Measurements from ENCODE around the gene HNRNPUL1.
"Not testable (repeated sequence)": the region's sequence is repeated elsewhere in the genome, so short reads cannot be mapped to it uniquely, and the experiment has no call there.

The HNRNPUL1 gene

DNA sequence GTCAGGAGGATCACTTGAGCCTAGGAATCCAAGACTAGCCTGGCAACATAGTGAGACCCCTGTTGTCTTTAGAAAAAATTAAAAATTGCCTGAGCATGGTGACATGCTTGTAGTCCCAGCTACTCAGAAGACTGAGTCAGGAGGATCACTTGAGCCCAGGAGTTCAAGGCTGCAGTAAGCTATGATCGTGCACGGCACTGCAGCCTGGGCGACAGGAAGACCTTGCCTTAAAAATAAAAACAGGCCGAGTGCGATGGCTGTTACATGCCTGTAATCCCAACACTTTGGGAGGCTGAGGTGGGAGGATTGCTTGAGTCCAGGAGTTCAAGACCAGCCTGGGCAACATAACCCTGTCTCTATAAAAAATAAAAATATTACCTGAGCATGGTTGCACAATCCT lies 5.4 kb downstream of the HNRNPUL1 start:
- no peak for DNase-seq (ENCODE audit: low read depth)
- in situ Hi-C loops (cut with HindIII; ENCODE audit: low sequenced_read_pairs) = no loop called here
- no peak overlapping the region for H3K4me3 ChIP-seq (ENCODE audit: low read depth, low read length)
- TF ChIP-seq, protein P1, sequence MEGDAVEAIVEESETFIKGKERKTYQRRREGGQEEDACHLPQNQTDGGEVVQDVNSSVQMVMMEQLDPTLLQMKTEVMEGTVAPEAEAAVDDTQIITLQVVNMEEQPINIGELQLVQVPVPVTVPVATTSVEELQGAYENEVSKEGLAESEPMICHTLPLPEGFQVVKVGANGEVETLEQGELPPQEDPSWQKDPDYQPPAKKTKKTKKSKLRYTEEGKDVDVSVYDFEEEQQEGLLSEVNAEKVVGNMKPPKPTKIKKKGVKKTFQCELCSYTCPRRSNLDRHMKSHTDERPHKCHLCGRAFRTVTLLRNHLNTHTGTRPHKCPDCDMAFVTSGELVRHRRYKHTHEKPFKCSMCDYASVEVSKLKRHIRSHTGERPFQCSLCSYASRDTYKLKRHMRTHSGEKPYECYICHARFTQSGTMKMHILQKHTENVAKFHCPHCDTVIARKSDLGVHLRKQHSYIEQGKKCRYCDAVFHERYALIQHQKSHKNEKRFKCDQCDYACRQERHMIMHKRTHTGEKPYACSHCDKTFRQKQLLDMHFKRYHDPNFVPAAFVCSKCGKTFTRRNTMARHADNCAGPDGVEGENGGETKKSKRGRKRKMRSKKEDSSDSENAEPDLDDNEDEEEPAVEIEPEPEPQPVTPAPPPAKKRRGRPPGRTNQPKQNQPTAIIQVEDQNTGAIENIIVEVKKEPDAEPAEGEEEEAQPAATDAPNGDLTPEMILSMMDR (IDR thresholded peaks at IDR 0.05; ENCODE audit: low read depth, low read length, missing control alignments) = no peak

DNA sequence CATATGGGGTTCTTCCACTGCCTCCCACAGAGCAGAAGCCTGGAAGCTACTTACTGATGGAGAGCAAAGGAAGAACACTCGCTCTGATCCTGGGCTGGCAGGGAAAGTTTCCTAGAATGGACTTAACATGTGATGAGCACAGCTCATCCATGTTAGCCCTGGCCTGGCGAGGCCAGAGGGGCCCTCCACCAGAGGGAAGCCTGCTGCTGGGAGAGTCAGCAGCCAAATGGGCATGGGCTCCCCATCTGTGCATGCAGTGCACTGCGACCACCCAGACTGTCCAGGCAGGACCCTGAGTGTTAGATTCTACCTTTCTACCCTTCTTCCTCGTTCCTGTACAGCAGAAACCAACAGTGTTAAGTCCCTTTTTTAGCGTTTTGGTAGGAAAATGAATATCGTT lies 8.9 kb downstream of the HNRNPUL1 start:
- in situ Hi-C loops (cut with HindIII; ENCODE audit: low sequenced_read_pairs) = no loop called here
- no peak overlapping the region for H3K4me3 ChIP-seq (ENCODE audit: low read depth, low read length)
- DNase-seq (ENCODE audit: low read depth) = no peak
- TF ChIP-seq, protein P1 (IDR thresholded peaks at IDR 0.05; ENCODE audit: low read depth, low read length, missing control alignments) = no peak

DNA sequence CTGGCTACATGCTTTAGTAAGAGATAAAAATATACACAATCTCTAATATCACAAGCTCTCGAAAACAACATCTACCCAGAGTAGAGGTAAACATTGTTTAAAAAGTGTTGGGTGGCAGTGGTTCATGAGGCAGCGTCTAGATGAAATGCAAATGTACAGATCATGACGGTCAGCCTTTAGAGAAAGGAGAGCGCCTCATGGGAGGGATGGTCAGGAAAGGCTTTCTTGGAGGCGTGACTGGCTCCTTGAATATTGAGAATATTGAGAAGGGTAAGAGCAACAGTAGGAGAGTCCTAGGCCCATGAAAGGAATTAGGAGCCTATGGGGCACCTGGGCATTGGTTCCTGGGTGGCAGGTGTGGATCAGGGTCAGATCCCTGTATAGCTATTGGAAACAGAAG lies 10.6 kb downstream of the HNRNPUL1 start:
- H3K4me3 ChIP-seq (ENCODE audit: low read depth, low read length) = no peak overlapping the region
- TF ChIP-seq, protein P1 (IDR thresholded peaks at IDR 0.05; ENCODE audit: low read depth, low read length, missing control alignments) = no peak
- DNase-seq (ENCODE audit: low read depth) = no peak
- in situ Hi-C loops (cut with HindIII; ENCODE audit: low sequenced_read_pairs) = no loop called here

DNA sequence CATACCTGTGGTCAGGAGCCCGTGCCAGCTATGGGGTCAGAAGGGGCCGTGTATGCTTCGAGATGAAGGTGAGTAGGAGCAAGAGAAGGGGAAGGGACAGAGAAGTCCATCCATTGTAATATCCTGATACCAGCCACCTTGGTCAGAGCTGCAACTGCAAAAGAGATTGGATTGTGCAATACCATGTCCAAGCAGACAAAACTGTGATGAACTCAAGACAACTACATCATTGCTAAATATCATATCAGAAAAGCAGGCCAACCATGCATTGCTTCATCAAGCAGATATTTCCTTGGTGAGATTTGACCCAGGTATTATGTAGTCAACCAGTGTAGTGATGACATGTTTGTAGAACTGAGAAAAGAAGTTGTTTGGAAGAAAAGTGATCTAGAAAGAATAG lies 12.1 kb downstream of the HNRNPUL1 start:
- no peak for DNase-seq (ENCODE audit: low read depth)
- TF ChIP-seq, protein P1 (IDR thresholded peaks at IDR 0.05; ENCODE audit: low read depth, low read length, missing control alignments) = no peak
- no peak overlapping the region for H3K4me3 ChIP-seq (ENCODE audit: low read depth, low read length)
- in situ Hi-C loops (cut with HindIII; ENCODE audit: low sequenced_read_pairs) = no loop called here

DNA sequence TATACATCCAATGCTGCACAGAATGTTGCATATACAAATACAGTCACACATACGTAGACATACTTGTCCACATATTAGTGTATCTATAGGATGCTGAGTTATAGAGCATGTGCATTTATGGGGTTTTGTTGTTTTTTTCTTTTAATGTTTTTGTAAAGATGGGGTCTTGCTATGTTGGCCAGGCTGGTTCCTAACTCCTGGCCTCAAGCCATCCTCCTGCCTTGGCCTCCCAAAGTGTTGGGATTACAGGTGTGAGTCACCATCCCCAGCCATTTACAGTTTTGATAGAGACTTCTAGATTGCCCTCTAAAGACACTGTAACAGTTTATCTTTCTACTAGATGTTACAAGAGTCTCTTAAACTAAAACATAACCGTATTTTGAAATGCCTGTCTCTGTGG lies 14.3 kb downstream of the HNRNPUL1 start:
- in situ Hi-C loops (cut with HindIII; ENCODE audit: low sequenced_read_pairs) = no loop called here
- no peak for DNase-seq (ENCODE audit: low read depth)
- no peak overlapping the region for H3K4me3 ChIP-seq (ENCODE audit: low read depth, low read length)
- TF ChIP-seq, protein P1 (IDR thresholded peaks at IDR 0.05; ENCODE audit: low read depth, low read length, missing control alignments) = no peak

DNA sequence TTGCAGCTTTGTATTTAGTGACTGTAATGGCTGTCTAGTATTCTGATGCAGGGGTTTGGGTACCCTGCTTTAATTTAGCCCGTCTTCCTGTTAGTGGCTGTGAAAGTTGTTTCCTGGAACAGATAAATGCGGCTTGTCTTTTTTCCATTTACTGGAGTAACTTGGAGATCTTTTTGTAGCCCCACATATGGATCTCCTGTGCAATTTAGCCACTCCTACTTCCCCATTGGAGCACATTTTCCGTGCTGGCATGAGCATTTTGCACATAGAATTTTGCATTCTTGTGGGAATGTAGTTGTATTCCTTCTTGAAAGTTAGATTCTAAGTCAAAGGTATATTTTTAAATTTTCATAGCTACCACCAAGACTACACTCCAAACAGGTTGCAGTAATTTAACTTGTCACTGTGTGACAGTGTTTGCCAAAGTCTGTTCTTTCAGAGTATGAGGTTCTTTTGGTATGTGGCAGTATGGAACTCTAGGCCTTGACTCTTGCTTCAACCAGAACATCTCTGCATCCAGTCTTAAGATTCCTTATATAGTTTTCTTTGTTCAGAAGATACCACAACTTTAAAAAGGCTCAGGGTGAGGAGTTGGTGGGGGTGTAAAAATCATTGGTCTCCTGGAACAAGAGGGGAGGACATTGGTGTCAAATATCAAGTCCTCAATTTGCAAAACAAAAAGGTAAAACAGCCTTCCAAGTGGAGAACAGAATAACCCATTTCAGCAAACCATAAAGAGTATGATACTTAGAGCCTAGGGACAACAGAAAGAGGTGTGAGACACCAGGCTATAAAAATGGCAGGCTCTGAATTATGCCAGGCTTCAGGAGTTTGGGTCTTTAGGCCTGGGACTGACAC lies 24.7 kb downstream of the HNRNPUL1 start:
- H3K4me3 ChIP-seq (ENCODE audit: low read depth, low read length) = no peak overlapping the region
- in situ Hi-C loops (cut with HindIII; ENCODE audit: low sequenced_read_pairs) = no loop called here
- no peak for DNase-seq (ENCODE audit: low read depth)
- TF ChIP-seq, protein P1 (IDR thresholded peaks at IDR 0.05; ENCODE audit: low read depth, low read length, missing control alignments) = no peak

DNA sequence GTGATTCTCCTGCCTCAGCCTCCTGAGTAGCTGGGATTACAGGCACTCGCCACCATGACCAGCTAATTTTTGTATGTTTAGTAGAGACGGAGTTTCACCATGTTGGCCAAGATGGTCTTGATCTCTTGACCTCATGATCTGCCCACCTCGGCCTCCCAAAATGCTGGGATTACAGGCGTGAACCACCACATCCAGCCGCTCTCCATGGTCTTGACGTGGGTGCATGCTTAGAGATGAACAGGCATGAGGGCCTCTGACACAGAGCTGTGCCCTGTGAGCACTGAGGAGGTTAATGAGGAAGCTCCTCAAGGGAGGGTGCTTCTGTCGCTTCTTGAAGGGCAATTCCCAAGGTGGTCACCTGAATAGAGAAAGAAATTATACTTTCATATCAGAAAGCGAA lies 25.6 kb downstream of the HNRNPUL1 start:
- DNase-seq (ENCODE audit: low read depth); in situ Hi-C loops (cut with HindIII; ENCODE audit: low sequenced_read_pairs); H3K4me3 ChIP-seq (ENCODE audit: low read depth, low read length): not testable (repeated sequence)

Data from astrocyte of the cerebellum (primary cell).